T-helper 1 cell treated with Interleukin-12 subunit alpha and Interleukin-12 subunit beta and Interleukin-4 antibody, amounts not matched to agents 30 ng/mL and 1 ng/mL, for 36 hours (primary cell): ENCODE results near the gene ILK. TPM values are rescaled to one million over a fixed set of nuclear protein-coding genes. Genes with fewer than 3 reads are reported as not detected.

Experiments
- intact Hi-C: fragments of 100-400 bp; cut with micrococcal nuclease; formaldehyde crosslinking; loops from one replicate; pipeline ENCODE4 v1.15.1; 2024
- total RNA-seq: library from RNA; stranded (reverse); gene quantifications from 2 replicates; pipeline ENCODE4 v1.2.3, GENCODE V29; 2022

Gene ILK
- total RNA-seq, 1 donor from 2014 or later, result 136 TPM

- intact Hi-C loops, result no loop called here
These were observed 30.1 kb downstream of the ILK start for GRCh38 chr11:6633422-6634408.

GRCh38 chr11:6634534-6634933 is 31.0 kb downstream of the ILK start:
- intact Hi-C loops, result no loop called here

- intact Hi-C loops, result no loop called here
These were observed 31.7 kb downstream of the ILK start for GRCh38 chr11:6635082-6635932.

- intact Hi-C loops, result no loop called here
These were observed 32.9 kb downstream of the ILK start for GRCh38 chr11:6636480-6636879.

- intact Hi-C loops, result no loop called here
These were observed 34.3 kb downstream of the ILK start for GRCh38 chr11:6637871-6638270.

GRCh38 chr11:6638429-6638828 is 34.9 kb downstream of the ILK start:
- intact Hi-C loops, result no loop called here

- intact Hi-C loops, result no loop called here
These were observed 36.7 kb downstream of the ILK start for GRCh38 chr11:6640036-6640984.

GRCh38 chr11:6640985-6641701 is 37.6 kb downstream of the ILK start:
- intact Hi-C loops, result no loop called here

- intact Hi-C loops, result no loop called here
These were observed 39.4 kb downstream of the ILK start for GRCh38 chr11:6642957-6643356.

GRCh38 chr11:6646071-6646470 is 42.5 kb downstream of the ILK start:
- intact Hi-C loops, result loop anchor here (2.0 kb wide), 1 partner anchor 27 kb away; the partner anchor contains the start of gene TPP1

- intact Hi-C loops, result loop anchor here (2.0 kb wide), 1 partner anchor 28 kb away; the partner anchor contains the start of gene TPP1
These were observed 43.0 kb downstream of the ILK start for GRCh38 chr11:6646576-6646917.

GRCh38 chr11:6646918-6647679 is 43.5 kb downstream of the ILK start:
- intact Hi-C loops, result loop anchor here (2.0 kb wide), 1 partner anchor 28 kb away; the partner anchor contains the start of gene TPP1

- intact Hi-C loops, result loop anchor here (2.0 kb wide), 1 partner anchor 29 kb away; the partner anchor contains the start of gene TPP1
These were observed 44.3 kb downstream of the ILK start for GRCh38 chr11:6647836-6648235.

- intact Hi-C loops, result no loop called here
These were observed 44.9 kb downstream of the ILK start for GRCh38 chr11:6648501-6648900.

GRCh38 chr11:6650104-6650503 is 46.5 kb downstream of the ILK start:
- intact Hi-C loops, result no loop called here

- intact Hi-C loops, result no loop called here
These were observed 47.4 kb downstream of the ILK start for GRCh38 chr11:6650980-6651379.

- intact Hi-C loops, result no loop called here
These were observed 48.6 kb downstream of the ILK start for GRCh38 chr11:6652182-6652581.

- intact Hi-C loops, result no loop called here
These were observed 49.5 kb downstream of the ILK start for GRCh38 chr11:6653097-6653496.

GRCh38 chr11:6653656-6654055 is 50.1 kb downstream of the ILK start:
- intact Hi-C loops, result no loop called here
